Gastroesophageal sphincter (tissue), 4 donors: Measurements from ENCODE around the gene S1PR4. TPM values are rescaled to one million over a fixed set of nuclear protein-coding genes. Genes with fewer than 3 reads are reported as not detected.
A peak's percentile ranks its signal among the peaks of the same experiment; 100 is the strongest.
"Not testable (repeated sequence)": the region's sequence is repeated elsewhere in the genome, so short reads cannot be mapped to it uniquely, and the experiment has no call there.

Experiments used
- ATAC-seq: fragments of 150-250 bp; one replicate; pipeline ENCODE4 v1.9.1; 2016; ENCODE audit warnings: mild to moderate bottlenecking, moderate library complexity
- H3K27ac ChIP-seq, 4 donors: fragments of 200-600 bp; sonication (generic) in 3 of 4; 1 replicate in 3 of 4; 2 replicates in 1 of 4; pipeline ENCODE4 v1.5.1; 2016 to 2019
- H3K27me3 ChIP-seq: fragments of 200-600 bp; sonication (generic); one replicate; pipeline ENCODE4 v1.5.1; 2019
- H3K36me3 ChIP-seq, 2 donors: fragments of 200-600 bp; sonication (generic); one replicate each; pipeline ENCODE4 v1.5.1; 2019; ENCODE audit warnings: control low read depth in 1 of 2
- H3K4me1 ChIP-seq, 3 donors: fragments of 200-600 bp; sonication (generic); 1 replicate in 2 of 3; 2 replicates in 1 of 3; pipeline ENCODE4 v1.5.1; 2016 to 2019; ENCODE audit warnings: control low read depth in 2 of 3
- H3K4me3 ChIP-seq, 2 donors: fragments of 200-600 bp; sonication (generic); one replicate each; pipeline ENCODE4 v1.5.1; 2019; ENCODE audit warnings: mild to moderate bottlenecking in 1 of 2, moderate library complexity in 1 of 2
- H3K9me3 ChIP-seq, 3 donors: fragments of 200-600 bp; sonication (generic); one replicate each; pipeline ENCODE4 v1.5.1; 2017 to 2019; ENCODE audit warnings: control low read depth in 2 of 3
- CTCF ChIP-seq, 4 experiments: fragments of 200-600 bp in 2 of 4; fragments of 450-650 bp in 2 of 4; sonication (generic) in 1 of 4; IDR thresholded peaks; one replicate each; pipeline ENCODE4 v1.5.1; 2017 to 2019; ENCODE audit warnings: antibody characterized with exemption in 4 of 4, mild to moderate bottlenecking in 2 of 4, moderate library complexity in 2 of 4
- EP300 ChIP-seq: sonication (generic); formaldehyde crosslinking; IDR thresholded peaks from one replicate; pipeline ENCODE4 v1.6.1; 2017; ENCODE audit warnings: antibody characterized with exemption, mild to moderate bottlenecking
- POLR2A ChIP-seq, 2 donors: fragments of 450-650 bp; IDR thresholded peaks; one replicate each; pipeline ENCODE4 v1.6.1; 2017; ENCODE audit warnings: antibody characterized with exemption in 2 of 2, mild to moderate bottlenecking in 2 of 2, moderate library complexity in 1 of 2
- POLR2AphosphoS5 ChIP-seq: sonication (generic); formaldehyde crosslinking; IDR thresholded peaks from one replicate; pipeline ENCODE4 v1.6.1; 2017; ENCODE audit warnings: antibody characterized with exemption
- WGBS, 2 donors: methylation state at CpG; one replicate each; pipeline ENCODE4 v1.1.5; 2018; ENCODE audit warnings: low coverage in 1 of 2; 5-methylcytosine and 5-hydroxymethylcytosine counted together
- total RNA-seq, 4 donors: library from RNA; depleted of rRNA; stranded (reverse); fragments of >200 nt; gene quantifications; one replicate each; pipeline ENCODE4 v1.1.0, GENCODE V29; 2016

Gene S1PR4
- total RNA-seq, 4 donors from 2014 or later = 0.20 to 1.9 (median 1.1) TPM

DNA sequence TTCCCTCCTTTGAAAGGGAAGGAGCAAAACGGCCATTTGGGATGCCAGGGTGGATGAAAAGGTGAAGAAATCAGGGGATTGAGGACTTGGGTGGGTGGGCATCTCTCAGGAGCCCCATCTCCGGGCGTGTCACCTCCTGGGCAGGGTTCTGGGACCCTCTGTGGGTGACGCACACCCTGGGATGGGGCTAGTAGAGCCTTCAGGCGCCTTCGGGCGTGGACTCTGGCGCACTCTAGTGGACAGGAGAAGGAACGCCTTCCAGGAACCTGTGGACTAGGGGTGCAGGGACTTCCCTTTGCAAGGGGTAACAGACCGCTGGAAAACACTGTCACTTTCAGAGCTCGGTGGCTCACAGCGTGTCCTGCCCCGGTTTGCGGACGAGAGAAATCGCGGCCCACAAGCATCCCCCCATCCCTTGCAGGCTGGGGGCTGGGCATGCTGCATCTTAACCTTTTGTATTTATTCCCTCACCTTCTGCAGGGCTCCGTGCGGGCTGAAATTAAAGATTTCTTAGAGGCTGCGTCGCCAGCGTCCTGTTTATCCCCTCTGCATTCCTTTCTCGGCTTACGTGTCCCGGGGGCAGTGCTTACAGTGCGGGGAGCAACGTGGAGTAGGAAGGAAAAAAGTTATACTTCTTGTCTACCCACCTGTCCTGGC lies 15.2 kb upstream of the S1PR4 start:
- no peaks in the 10 kb centered on the region for H3K36me3 ChIP-seq

DNA sequence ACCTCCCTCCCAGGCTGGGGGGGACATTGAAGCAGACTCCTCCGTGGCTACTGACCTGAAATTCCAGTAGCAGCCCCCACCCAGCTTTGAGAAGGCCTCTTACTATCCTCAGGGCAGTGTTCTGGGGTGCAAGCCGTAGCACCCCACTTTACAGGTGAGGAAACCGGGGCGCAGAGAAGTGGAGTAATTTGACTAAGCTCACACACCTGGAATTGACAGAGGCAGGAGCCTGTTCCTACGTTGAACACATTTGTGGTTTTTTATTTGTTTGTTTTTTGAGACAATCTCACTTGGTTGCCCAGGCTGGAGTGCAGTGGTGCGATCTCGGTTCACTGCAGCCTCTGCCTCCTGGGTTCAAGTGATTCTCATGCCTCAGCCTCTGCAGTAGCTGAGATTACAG lies 14.6 kb upstream of the S1PR4 start:
- WGBS, 2 donors = 62 to 67% methylated on average over 4 to 6 of the region's 7 CpGs
- TF ChIP-seq CTCF (IDR thresholded peaks at IDR 0.05) (no peak), POLR2AphosphoS5 (no peak), EP300 (no peak), POLR2A (IDR thresholded peaks at IDR 0.05) (no peak)
- Histone ChIP-seq H3K4me3 (no peak overlapping the region), H3K9me3 (no peaks in the 10 kb centered on the region), H3K36me3 (no peaks in the 10 kb centered on the region), H3K4me1 (peaks cover 0 to 9% (median 0%) of the 10 kb centered on the region in 3 donors), H3K27me3 (peaks cover 5% of the 10 kb centered on the region), H3K27ac (no peak overlapping the region)
- ATAC-seq = no peak

More for the DNA sequence above, 15.2 kb upstream of the S1PR4 start:
- H3K27ac ChIP-seq = no peak overlapping the region
- peaks cover 10% of the 10 kb centered on the region for H3K27me3 ChIP-seq
- ATAC-seq = peak; percentile 66
- peaks cover 0 to 9% (median 0%) of the 10 kb centered on the region in 3 donors for H3K4me1 ChIP-seq
- WGBS, 2 donors = 3 to 4% methylated on average over 5 to 24 of the region's 27 CpGs
- no peaks in the 10 kb centered on the region for H3K9me3 ChIP-seq
- no peak overlapping the region for H3K4me3 ChIP-seq
- TF ChIP-seq POLR2A (IDR thresholded peaks at IDR 0.05) (no peak), POLR2AphosphoS5 (no peak), CTCF (IDR thresholded peaks at IDR 0.05) (peak in 3 of 4 experiments; percentile 78 to 96 (median 79))

DNA sequence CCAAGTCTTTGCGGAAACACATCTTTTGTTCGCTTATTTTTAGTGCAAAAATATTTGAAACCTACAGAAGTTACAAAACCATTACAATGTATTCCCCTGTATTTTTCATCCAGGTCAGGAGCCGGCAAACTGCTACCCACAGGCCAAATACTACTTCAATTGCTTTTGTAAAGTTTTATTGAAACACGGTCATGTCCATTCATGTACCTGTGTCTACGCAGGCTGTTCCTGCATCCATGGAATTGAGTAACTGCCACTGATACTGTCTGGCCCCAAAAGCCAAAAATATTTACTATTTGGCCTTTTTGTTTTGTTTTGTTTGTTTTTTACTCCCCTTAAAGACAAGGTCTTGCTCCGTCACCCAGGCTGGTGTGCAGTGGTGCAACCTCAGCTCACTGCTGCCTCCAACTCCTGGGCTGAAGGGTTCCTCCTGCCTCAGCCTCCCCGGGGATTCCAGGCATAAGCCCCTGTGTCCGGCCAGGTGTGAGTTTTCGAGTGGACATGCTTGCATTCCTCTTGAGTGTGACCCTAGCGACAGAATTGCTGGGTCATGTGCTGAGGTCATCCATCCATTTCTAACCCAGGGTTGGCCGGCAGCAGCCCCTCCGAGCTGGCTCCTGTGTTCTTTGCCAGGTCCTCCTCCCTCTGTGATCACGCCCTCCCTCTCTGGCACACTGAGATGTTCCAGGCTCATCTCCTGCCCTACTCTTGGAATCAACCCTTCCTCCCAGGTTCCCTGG lies 10.9 kb upstream of the S1PR4 start:
- TF ChIP-seq CTCF (IDR thresholded peaks at IDR 0.05) (no peak), POLR2AphosphoS5 (no peak), POLR2A (IDR thresholded peaks at IDR 0.05) (no peak), EP300 (no peak)
- H3K27me3 ChIP-seq = peaks cover 26% of the 10 kb centered on the region
- no peak overlapping the region for H3K4me3 ChIP-seq
- H3K36me3 ChIP-seq = no peaks in the 10 kb centered on the region
- WGBS, 2 donors = 51 to 53% methylated on average over 10 to 13 of the region's 13 CpGs
- no peak for ATAC-seq
- no peak overlapping the region for H3K27ac ChIP-seq
- no peaks in the 10 kb centered on the region for H3K9me3 ChIP-seq
- peaks cover 0 to 9% (median 0%) of the 10 kb centered on the region in 3 donors for H3K4me1 ChIP-seq

DNA sequence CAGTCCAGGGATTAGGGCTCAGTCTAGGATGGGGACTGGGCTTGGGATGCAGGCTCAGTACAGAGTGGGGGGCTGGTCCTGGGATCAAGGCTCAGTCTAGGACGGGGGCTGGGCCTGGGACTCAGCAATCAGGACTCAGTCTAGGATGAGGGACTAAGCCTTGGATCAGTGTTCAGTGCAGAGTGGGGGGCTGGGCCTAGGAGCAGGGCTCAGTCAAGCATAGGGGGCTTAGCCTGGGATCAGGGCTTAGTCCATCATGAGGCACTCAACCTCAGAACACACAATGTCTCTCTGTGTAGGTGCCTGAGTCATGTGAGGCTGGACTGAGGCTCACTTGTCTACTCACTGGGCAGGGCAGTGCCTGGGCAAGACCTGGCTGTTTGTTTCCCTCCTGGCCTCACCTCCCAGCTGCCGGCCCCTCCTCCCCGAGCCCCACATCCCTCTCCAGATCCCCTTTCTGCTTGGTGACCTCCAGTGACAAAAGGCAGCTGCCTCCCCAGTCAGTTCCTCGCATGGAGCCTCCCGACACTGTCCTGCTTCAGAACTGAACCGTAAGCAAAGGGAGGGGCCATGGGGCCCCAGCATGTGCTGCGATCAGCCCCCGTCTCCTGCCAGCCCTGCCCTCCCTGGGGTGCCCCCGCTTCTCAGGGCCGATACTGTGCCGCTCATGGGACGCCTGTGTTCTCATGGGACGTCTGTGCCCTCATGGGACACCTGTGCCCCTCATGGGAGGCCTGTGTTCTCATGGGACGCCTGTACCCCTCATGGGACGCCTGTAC lies 6.5 kb upstream of the S1PR4 start:
- ATAC-seq = no peak
- H3K27me3 ChIP-seq = peaks cover 22% of the 10 kb centered on the region
- H3K36me3 ChIP-seq = no peaks in the 10 kb centered on the region
- no peaks in the 10 kb centered on the region for H3K9me3 ChIP-seq
- TF ChIP-seq POLR2A (IDR thresholded peaks at IDR 0.05) = no peak
- no peak for TF ChIP-seq POLR2AphosphoS5
- TF ChIP-seq CTCF (IDR thresholded peaks at IDR 0.05) = no peak
- no peak for TF ChIP-seq EP300
- no peak overlapping the region for H3K4me3 ChIP-seq
- H3K27ac ChIP-seq = no peak overlapping the region
- no CpG with 5 or more reads among the region's 15 CpGs for WGBS, 2 donors
- no peaks in the 10 kb centered on the region for H3K4me1 ChIP-seq

DNA sequence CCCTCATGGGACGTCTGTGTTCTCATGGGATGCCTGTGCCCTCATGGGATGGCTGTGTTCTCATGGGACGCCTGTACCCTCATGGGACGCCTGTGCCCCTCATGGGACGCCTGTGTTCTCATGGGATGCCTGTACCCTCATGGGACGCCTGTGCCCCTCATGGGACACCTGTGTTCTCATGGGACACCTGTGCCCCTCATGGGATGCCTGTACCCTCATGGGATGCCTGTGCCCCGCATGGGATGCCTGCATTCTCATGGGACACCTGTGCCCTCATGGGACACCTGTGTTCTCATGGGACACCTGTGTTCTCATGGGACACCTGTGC lies 5.9 kb upstream of the S1PR4 start:
- H3K27me3 ChIP-seq = peaks cover 22% of the 10 kb centered on the region
- H3K9me3 ChIP-seq, ATAC-seq, H3K36me3 ChIP-seq, H3K4me3 ChIP-seq, H3K27ac ChIP-seq, H3K4me1 ChIP-seq: not testable (repeated sequence)
- no CpG with 5 or more reads among the region's 6 CpGs for WGBS, 2 donors
